Liver (tissue), 9 donors: ENCODE data around the gene SLX4. TPM values are rescaled to one million over a fixed set of nuclear protein-coding genes. Genes with fewer than 3 reads are reported as not detected.

Source experiments
- DNase-seq: peaks from one replicate; pipeline ENCODE4 v3.0.0-alpha.2; 2017; ENCODE audit warnings: low spot score
- H3K27ac ChIP-seq, 2 donors: one replicate each; pipeline ENCODE4 v1.7.0; 2013; ENCODE audit warnings: inconsistent platforms in 2 of 2, low read length in 2 of 2, control low read depth in 1 of 2, low read depth in 1 of 2, mild to moderate bottlenecking in 1 of 2
- H3K27me3 ChIP-seq, 4 donors: one replicate each; pipeline versions ENCODE4 v1.6.1 to v1.7.0; 2013; ENCODE audit warnings: low read length in 3 of 4, inconsistent platforms in 1 of 4, mild to moderate bottlenecking in 1 of 4, moderate library complexity in 1 of 4; ENCODE audit not compliant: control insufficient read depth in 4 of 4, insufficient read depth in 4 of 4
- H3K36me3 ChIP-seq, 4 donors: one replicate each; pipeline versions ENCODE4 v1.6.1 to v1.7.0; 2013; ENCODE audit warnings: low read length in 3 of 4, mild to moderate bottlenecking in 3 of 4, low read depth in 1 of 4, moderate library complexity in 1 of 4; ENCODE audit not compliant: control insufficient read depth in 4 of 4, insufficient read depth in 3 of 4
- H3K4me1 ChIP-seq, 4 donors: one replicate each; pipeline versions ENCODE4 v1.6.1 to v1.7.0; 2013; ENCODE audit warnings: low read length in 3 of 4, mild to moderate bottlenecking in 3 of 4, moderate library complexity in 1 of 4; ENCODE audit not compliant: control insufficient read depth in 4 of 4, insufficient read depth in 4 of 4
- H3K4me3 ChIP-seq, 3 donors: one replicate each; pipeline versions ENCODE4 v1.6.1 to v1.7.0; 2013; ENCODE audit warnings: low read length in 3 of 3, control low read depth in 1 of 3, low read depth in 1 of 3, mild to moderate bottlenecking in 1 of 3
- H3K9ac ChIP-seq, 2 donors: one replicate each; pipeline ENCODE4 v1.7.0; 2013; ENCODE audit warnings: low read length in 2 of 2, mild to moderate bottlenecking in 2 of 2, moderate library complexity in 2 of 2, control low read depth in 1 of 2, low read depth in 1 of 2
- H3K9me3 ChIP-seq, 4 donors: one replicate each; pipeline versions ENCODE4 v1.6.1 to v1.7.0; 2013; ENCODE audit warnings: low read length in 3 of 4; ENCODE audit not compliant: control insufficient read depth in 4 of 4
- CTCF ChIP-seq: fragments of 150-350 bp; IDR thresholded peaks from 2 replicates; pipeline ENCODE4 v1.5.1; 2017; ENCODE audit warnings: improper control_type of control experiment, low read depth, low read length; ENCODE audit not compliant: missing input control
- EGR1 ChIP-seq, 2 donors: IDR thresholded peaks; 2 replicates each; pipeline ENCODE4 v1.6.1; 2016 to 2018; ENCODE audit warnings: antibody characterized with exemption in 2 of 2, low read depth in 2 of 2
- FOXA2 ChIP-seq: IDR thresholded peaks from 2 replicates; pipeline ENCODE4 v1.6.1; 2016; ENCODE audit warnings: antibody characterized with exemption
- GABPA ChIP-seq, 2 donors: IDR thresholded peaks in 1 of 2; conservative IDR thresholded peaks in 1 of 2; 2 replicates each; pipeline ENCODE4 v1.6.1; 2016; ENCODE audit warnings: antibody characterized with exemption in 2 of 2, mild to moderate bottlenecking in 1 of 2, moderate library complexity in 1 of 2
- HNF4A ChIP-seq, 2 donors: conservative IDR thresholded peaks; 2 replicates each; pipeline ENCODE4 v1.6.1; 2016; ENCODE audit warnings: antibody characterized with exemption in 2 of 2, mild to moderate bottlenecking in 2 of 2
- HNF4G ChIP-seq: IDR thresholded peaks from 2 replicates; pipeline ENCODE4 v1.6.1; 2016; ENCODE audit warnings: antibody characterized with exemption
- JUND ChIP-seq, 2 donors: IDR thresholded peaks; 2 replicates each; pipeline ENCODE4 v1.6.1; 2016; ENCODE audit warnings: antibody characterized with exemption in 2 of 2
- MAX ChIP-seq: IDR thresholded peaks from 2 replicates; pipeline ENCODE4 v1.6.1; 2016; ENCODE audit warnings: antibody characterized with exemption
- NR2F2 ChIP-seq: IDR thresholded peaks from 2 replicates; pipeline ENCODE4 v1.6.1; 2016; ENCODE audit warnings: antibody characterized with exemption
- RAD21 ChIP-seq, 2 donors: IDR thresholded peaks; 2 replicates each; pipeline ENCODE4 v1.6.1; 2016; ENCODE audit warnings: antibody characterized with exemption in 2 of 2, mild to moderate bottlenecking in 2 of 2
- REST ChIP-seq: IDR thresholded peaks from 2 replicates; pipeline ENCODE4 v1.6.1; 2016; ENCODE audit warnings: antibody characterized with exemption, mild to moderate bottlenecking
- SP1 ChIP-seq: IDR thresholded peaks from 2 replicates; pipeline ENCODE4 v1.6.1; 2018; ENCODE audit warnings: antibody characterized with exemption, mild to moderate bottlenecking
- TAF1 ChIP-seq: conservative IDR thresholded peaks from 2 replicates; pipeline ENCODE4 v1.6.1; 2016; ENCODE audit warnings: antibody characterized with exemption, mild to moderate bottlenecking
- YY1 ChIP-seq: IDR thresholded peaks from 2 replicates; pipeline ENCODE4 v1.6.1; 2016; ENCODE audit warnings: antibody characterized with exemption, mild to moderate bottlenecking
- WGBS: extraction: QIAGEN DNeasy Blood & Tissue Kit; methylation state at CpG from one replicate; pipeline ENCODE4 v1.1.7; 2013; 5-methylcytosine and 5-hydroxymethylcytosine counted together
- polyA plus RNA-seq, 2 donors: library from polyadenylated mRNA; stranded (reverse) in 1 of 2; unstranded in 1 of 2; fragments of 200-250 nt in 1 of 2; fragments of >200 nt in 1 of 2; fragmentation: Nextera tagmentation in 1 of 2; extraction: Ambion mirVana in 1 of 2; gene quantifications; one replicate each; pipeline versions ENCODE4 v1.2.1 to v1.2.3, GENCODE V29; 2013 to 2015
- total RNA-seq, 2 donors: library from RNA; depleted of rRNA; stranded (reverse); fragments of >200 nt; gene quantifications; one replicate each; pipeline ENCODE4 v1.2.3, GENCODE V29; 2014
- donor health status: healthy.
- donor health status: healthy.
- donor health status: healthy.
- donor health status: healthy.
- donor health status: healthy.

The SLX4 gene
- total and polyA plus RNA-seq, 4 donors, result 0.32 to 4.9 (median 1.3) TPM

GRCh38 chr16:3584412-3584811 is 27.0 kb downstream of the SLX4 start:
- H3K4me3 ChIP-seq, result no peak overlapping the region
- WGBS, result 99% methylated on average over 8 of the region's 8 CpGs
- peaks cover 0 to 7% (median 1%) of the 10 kb centered on the region in 4 donors for H3K36me3 ChIP-seq
- H3K9me3 ChIP-seq, result no peaks in the 10 kb centered on the region
- TF ChIP-seq GABPA (IDR thresholded peaks at IDR 0.05 in 1 of 2, conservative IDR thresholded peaks at IDR 0.05 in 1 of 2) (no peak), CTCF (no peak), FOXA2 (no peak), NR2F2 (no peak), RAD21 (IDR thresholded peaks at IDR 0.05) (no peak), TAF1 (no peak), JUND (IDR thresholded peaks at IDR 0.05) (no peak), MAX (no peak), HNF4G (no peak), SP1 (no peak), YY1 (no peak), REST (no peak), EGR1 (IDR thresholded peaks at IDR 0.05; ENCODE audit: low read depth in 2 of 2) (no peak)
- H3K27ac ChIP-seq, result no peak overlapping the region
- H3K27me3 ChIP-seq, result no peaks in the 10 kb centered on the region
- no peaks in the 10 kb centered on the region for H3K4me1 ChIP-seq
- no peak overlapping the region for H3K9ac ChIP-seq
- no peak for DNase-seq

GRCh38 chr16:3583303-3584038 is 27.9 kb downstream of the SLX4 start:
- Histone ChIP-seq H3K27me3 (no peaks in the 10 kb centered on the region), H3K4me3 (no peak overlapping the region), H3K27ac (no peak overlapping the region), H3K4me1 (peaks cover 0 to 2% (median 0%) of the 10 kb centered on the region in 4 donors), H3K9ac (no peak overlapping the region), H3K36me3 (peaks cover 0 to 7% (median 1%) of the 10 kb centered on the region in 4 donors), H3K9me3 (no peaks in the 10 kb centered on the region)
- no peak for DNase-seq
- WGBS, result 97% methylated on average over 16 of the region's 16 CpGs
- TF ChIP-seq JUND (IDR thresholded peaks at IDR 0.05), result no peak
- TF ChIP-seq GABPA (IDR thresholded peaks at IDR 0.05 in 1 of 2, conservative IDR thresholded peaks at IDR 0.05 in 1 of 2), result no peak
- TF ChIP-seq NR2F2, result no peak
- no peak for TF ChIP-seq HNF4A (conservative IDR thresholded peaks at IDR 0.05)
